ENCODE measurements around the gene ELSPBP1.

- TF ChIP-seq, protein P1, sequence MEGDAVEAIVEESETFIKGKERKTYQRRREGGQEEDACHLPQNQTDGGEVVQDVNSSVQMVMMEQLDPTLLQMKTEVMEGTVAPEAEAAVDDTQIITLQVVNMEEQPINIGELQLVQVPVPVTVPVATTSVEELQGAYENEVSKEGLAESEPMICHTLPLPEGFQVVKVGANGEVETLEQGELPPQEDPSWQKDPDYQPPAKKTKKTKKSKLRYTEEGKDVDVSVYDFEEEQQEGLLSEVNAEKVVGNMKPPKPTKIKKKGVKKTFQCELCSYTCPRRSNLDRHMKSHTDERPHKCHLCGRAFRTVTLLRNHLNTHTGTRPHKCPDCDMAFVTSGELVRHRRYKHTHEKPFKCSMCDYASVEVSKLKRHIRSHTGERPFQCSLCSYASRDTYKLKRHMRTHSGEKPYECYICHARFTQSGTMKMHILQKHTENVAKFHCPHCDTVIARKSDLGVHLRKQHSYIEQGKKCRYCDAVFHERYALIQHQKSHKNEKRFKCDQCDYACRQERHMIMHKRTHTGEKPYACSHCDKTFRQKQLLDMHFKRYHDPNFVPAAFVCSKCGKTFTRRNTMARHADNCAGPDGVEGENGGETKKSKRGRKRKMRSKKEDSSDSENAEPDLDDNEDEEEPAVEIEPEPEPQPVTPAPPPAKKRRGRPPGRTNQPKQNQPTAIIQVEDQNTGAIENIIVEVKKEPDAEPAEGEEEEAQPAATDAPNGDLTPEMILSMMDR (IDR thresholded peaks at IDR 0.05), result no peak
- no peak for TF ChIP-seq POLR2A (IDR thresholded peaks at IDR 0.05)
Observed at GRCh38 chr19:47996230-47996727, 1.8 kb downstream of the ELSPBP1 start.
